Lower leg skin (tissue), 4 donors: ENCODE measurements around the gene OR4K14. TPM values are rescaled to one million over a fixed set of nuclear protein-coding genes. Genes with fewer than 3 reads are reported as not detected.

Source experiments
- DNase-seq, 2 donors: peaks; one replicate each; pipeline ENCODE4 v3.0.0-alpha.2; 2019; ENCODE audit warnings: low spot score in 2 of 2
- H3K4me3 ChIP-seq: fragments of 200-600 bp; sonication (generic); 2 replicates; pipeline ENCODE4 v1.5.1; 2017; ENCODE audit warnings: mild to moderate bottlenecking, low read depth; ENCODE audit not compliant: poor library complexity, severe bottlenecking
- CTCF ChIP-seq, 3 donors: fragments of 450-650 bp; IDR thresholded peaks; one replicate each; pipeline ENCODE4 v1.5.1; 2016; ENCODE audit warnings: antibody characterized with exemption in 3 of 3, mild to moderate bottlenecking in 3 of 3, moderate library complexity in 2 of 3
- POLR2A ChIP-seq, 2 donors: fragments of 450-650 bp; IDR thresholded peaks; one replicate each; pipeline ENCODE4 v1.6.1; 2016 to 2017; ENCODE audit warnings: antibody characterized with exemption in 2 of 2, mild to moderate bottlenecking in 1 of 2, moderate library complexity in 1 of 2
- WGBS, 2 donors: methylation state at CpG; one replicate each; pipeline ENCODE4 v1.1.5; 2018; 5-methylcytosine and 5-hydroxymethylcytosine counted together
- intact Hi-C: fragments of 100-400 bp; cut with DNase I; formaldehyde crosslinking; loops from one replicate; pipeline ENCODE4 v1.15.0; 2023; ENCODE audit warnings: low total_unique reads
- total RNA-seq, 4 donors: library from RNA; depleted of rRNA; stranded (reverse); fragments of >200 nt; gene quantifications; one replicate each; pipeline ENCODE4 v1.1.0, GENCODE V29; 2016

OR4K14 gene
- total RNA-seq = not detected

DNA sequence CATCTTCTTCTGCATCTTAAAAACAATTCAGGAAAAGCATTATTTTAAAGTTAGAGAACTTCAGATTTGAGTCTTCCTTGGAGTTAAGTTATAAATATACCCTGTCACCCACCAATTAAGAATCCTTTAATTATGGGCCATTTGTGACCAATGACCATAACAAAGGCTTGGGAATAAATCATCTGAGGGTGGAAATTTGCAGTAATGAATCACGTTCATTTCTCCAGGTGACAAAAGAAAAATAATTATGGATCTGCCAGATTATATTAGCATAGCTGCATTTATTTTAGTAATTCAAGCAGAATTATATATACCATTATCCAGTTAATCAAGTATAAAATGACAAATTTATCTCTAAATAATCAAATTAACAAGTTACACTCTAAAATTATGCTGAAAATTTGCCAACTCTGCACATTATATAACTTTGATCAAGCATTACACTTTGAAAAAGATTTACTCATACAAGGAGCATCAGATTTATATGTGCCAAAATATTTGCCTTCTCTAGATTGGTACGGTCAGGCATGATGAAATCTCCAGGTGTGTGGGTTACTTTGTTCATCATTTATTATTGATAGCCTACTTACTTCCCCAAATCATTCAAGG lies at the start of gene OR4K14:
Gene OR4K14, minus strand, starts transcription at position 51 of the 609 bp plus-strand sequence. CDS start 4,114 bp downstream, outside the sequence.
- no peak within 1 kb of the TSS for H3K4me3 ChIP-seq
- TF ChIP-seq POLR2A (IDR thresholded peaks at IDR 0.05) = no peak
- TF ChIP-seq CTCF (IDR thresholded peaks at IDR 0.05) = no peak
- WGBS, 2 donors = 64 to 75% methylated on average over 2 of the region's 2 CpGs
- DNase-seq = no peak
- intact Hi-C loops = no loop called here

- intact Hi-C loops = no loop called here
- whole genome bisulfite sequencing, 2 donors = 71 to 74% methylated on average over 2 of the region's 2 CpGs
- H3K4me3 ChIP-seq = no peak within 1 kb of the TSS
- no peak for DNase-seq
- TF ChIP-seq CTCF (IDR thresholded peaks at IDR 0.05) = no peak
- no peak for TF ChIP-seq POLR2A (IDR thresholded peaks at IDR 0.05)
These were observed 40.6 kb upstream of the OR4K14 start, which contains the start of gene OR4L1 for GRCh38 chr14:20059745-20060144. OR4L1 (plus strand) TSS chr14:20060045; CDS start chr14:20060045, 0 bp downstream.

- TF ChIP-seq POLR2A (IDR thresholded peaks at IDR 0.05) (no peak), CTCF (IDR thresholded peaks at IDR 0.05) (no peak)
- 53 to 69% methylated on average over 1 of the region's 1 CpG for WGBS, 2 donors
These were observed 29.1 kb upstream of the OR4K14 start for GRCh38 chr14:20048202-20048601.

GRCh38 chr14:20044243-20044642 lies 25.1 kb upstream of the OR4K14 start:
- H3K4me3 ChIP-seq = no peak overlapping the region
- TF ChIP-seq CTCF (IDR thresholded peaks at IDR 0.05) = no peak
- intact Hi-C loops = no loop called here
- WGBS, 2 donors = 80 to 93% methylated on average over 4 to 5 of the region's 5 CpGs
- DNase-seq = no peak

More at GRCh38 chr14:20048202-20048601, 29.1 kb upstream of the OR4K14 start:
- intact Hi-C loops = no loop called here
- H3K4me3 ChIP-seq = no peak overlapping the region
- no peak for DNase-seq

DNA sequence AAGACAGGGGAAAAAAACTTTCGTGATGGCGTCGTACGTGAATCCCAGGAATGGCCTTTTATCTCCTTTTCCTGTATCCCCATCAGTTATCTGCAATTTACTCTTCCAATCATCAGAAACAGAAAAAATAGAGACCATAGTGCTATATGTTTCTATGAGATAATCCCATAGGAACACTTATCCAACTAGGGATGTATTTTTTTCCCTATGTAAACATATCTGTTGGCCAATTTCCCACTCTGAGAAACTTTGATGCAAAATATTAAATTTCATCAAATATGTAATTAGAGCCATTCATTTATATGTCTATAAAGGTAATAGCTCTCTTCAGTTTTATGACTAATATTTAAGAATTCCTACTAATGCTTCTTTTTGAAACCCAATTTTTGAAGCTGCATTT lies 16.8 kb upstream of the OR4K14 start, which contains the start of gene OR4K13:
Gene OR4K13, minus strand, starts transcription at position 101 of the 400 bp plus-strand sequence. CDS start 1,280 bp downstream, outside the sequence.
- DNase-seq = no peak
- H3K4me3 ChIP-seq = no peak within 1 kb of the TSS
- intact Hi-C loops = no loop called here
- 93 to 96% methylated on average over 4 of the region's 4 CpGs for WGBS, 2 donors
- TF ChIP-seq POLR2A (IDR thresholded peaks at IDR 0.05) = no peak
- no peak for TF ChIP-seq CTCF (IDR thresholded peaks at IDR 0.05)

DNA sequence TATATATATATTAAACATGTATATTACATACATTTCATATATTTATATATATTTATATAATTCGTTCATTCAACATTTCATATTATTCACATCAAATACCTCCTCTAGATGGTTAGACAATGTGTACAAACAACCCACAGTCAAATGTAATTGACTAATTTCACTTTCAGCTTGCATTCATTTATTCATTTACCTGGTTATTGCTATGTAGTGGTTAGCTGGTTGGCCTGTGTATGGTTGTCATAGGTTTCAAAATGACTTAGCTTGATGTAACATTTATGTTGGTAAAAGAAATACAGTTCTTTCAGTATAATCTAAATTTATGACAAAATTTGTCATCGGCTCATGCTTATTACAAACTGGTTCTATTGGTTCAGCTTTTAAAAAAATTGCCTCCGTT lies 16.3 kb upstream of the OR4K14 start:
- intact Hi-C loops = no loop called here
- no peak overlapping the region for H3K4me3 ChIP-seq
- DNase-seq = no peak
- TF ChIP-seq POLR2A (IDR thresholded peaks at IDR 0.05) (no peak), CTCF (IDR thresholded peaks at IDR 0.05) (no peak)
- 68 to 76% methylated on average over 3 of the region's 3 CpGs for WGBS, 2 donors
